CD4-positive, alpha-beta T cell (primary cell): ENCODE results near the gene SPANXN4. TPM values are rescaled to one million over a fixed set of nuclear protein-coding genes. Genes with fewer than 3 reads are reported as not detected.

ENCODE experiments used
- ATAC-seq: fragments of 200-7000 bp; cut with Tn5 transposase; one replicate; pipeline ENCODE4 v1.10.0; 2022; ENCODE audit warnings: mild to moderate bottlenecking; ENCODE audit not compliant: poor library complexity
- CTCF ChIA-PET: fragments of 350-600 bp; sonication (Branson Sonifier 250); formaldehyde crosslinking; loops from one replicate; lab custom pipeline; 2021; ENCODE audit warnings: antibody characterized with exemption, inconsistent platforms; lab: Charles Lee
- POLR2A ChIA-PET: fragments of 350-600 bp; sonication (Branson Sonifier 250); formaldehyde crosslinking; loops from one replicate; lab custom pipeline; 2021; ENCODE audit warnings: antibody characterized with exemption, inconsistent platforms; lab: Charles Lee
- DNase-seq, 14 experiments: peaks; one replicate each; pipeline ENCODE4 v3.0.0-alpha.2; 2013 to 2020; ENCODE audit warnings: mixed read lengths in 2 of 14
- H3K27ac ChIP-seq, 2 donors: one replicate each; pipeline versions ENCODE4 v1.5.1 to v1.7.0; 2013; ENCODE audit warnings: low read length in 2 of 2, low read depth in 1 of 2, mild to moderate bottlenecking in 1 of 2
- H3K27me3 ChIP-seq, 2 experiments: 1 replicate in 1 of 2; 2 replicates in 1 of 2; pipeline versions ENCODE4 v1.6.1 to v1.7.0; 2013; ENCODE audit warnings: low read length in 2 of 2, control low read depth in 1 of 2, mild to moderate bottlenecking in 1 of 2, moderate library complexity in 1 of 2; ENCODE audit not compliant: insufficient read depth in 2 of 2, control insufficient read depth in 1 of 2
- H3K36me3 ChIP-seq: one replicate; pipeline ENCODE4 v1.6.1; 2013; ENCODE audit warnings: low read length, control low read depth; ENCODE audit not compliant: insufficient read depth
- H3K4me1 ChIP-seq: one replicate; pipeline ENCODE4 v1.6.1; 2013; ENCODE audit warnings: low read length, control low read depth; ENCODE audit not compliant: insufficient read depth
- H3K4me3 ChIP-seq: one replicate; pipeline ENCODE4 v1.5.1; 2013; ENCODE audit warnings: mild to moderate bottlenecking, low read length, moderate library complexity
- H3K9me3 ChIP-seq, 2 experiments: 1 replicate in 1 of 2; 2 replicates in 1 of 2; pipeline versions ENCODE4 v1.6.1 to v1.7.0; 2013; ENCODE audit warnings: low read length in 2 of 2, mild to moderate bottlenecking in 2 of 2, control low read depth in 1 of 2, moderate library complexity in 1 of 2; ENCODE audit not compliant: control insufficient read depth in 1 of 2, insufficient read depth in 1 of 2
- H3K27ac Mint-ChIP-seq: one replicate; pipeline ENCODE4 v1.8.0; 2020; ENCODE audit warnings: mixed read lengths
- H3K27me3 Mint-ChIP-seq: one replicate; pipeline ENCODE4 v1.8.0; 2021; ENCODE audit warnings: mixed read lengths
- H3K36me3 Mint-ChIP-seq: one replicate; pipeline ENCODE4 v1.8.0; 2021; ENCODE audit warnings: low read depth, mixed read lengths
- H3K4me1 Mint-ChIP-seq: one replicate; pipeline ENCODE4 v1.8.0; 2021; ENCODE audit warnings: low read depth, mixed read lengths
- H3K4me3 Mint-ChIP-seq: one replicate; pipeline ENCODE4 v1.8.0; 2020; ENCODE audit warnings: mild to moderate bottlenecking, mixed read lengths
- H3K9me3 Mint-ChIP-seq: one replicate; pipeline ENCODE4 v1.8.0; 2020; ENCODE audit warnings: mixed read lengths
- intact Hi-C, 2 experiments: fragments of 100-400 bp; cut with DNase I in 1 of 2; cut with micrococcal nuclease in 1 of 2; formaldehyde crosslinking; loops; one replicate each; pipeline versions ENCODE4 v1.15.1 to v1.9.0; 2023 to 2025; cut with DNase I, micrococcal nuclease
- total RNA-seq, 174 experiments: library from RNA in 2 of 174; stranded (reverse) in 2 of 174; gene quantifications; one replicate each; pipeline ENCODE4 v1.2.3 and lab custom pipeline; 2021 to 2026
- TF ChIP-seq, protein P1 (sequence below): fragments of 200-600 bp; IDR thresholded peaks from one replicate; pipeline ENCODE4 v1.8.0; 2022; ENCODE audit warnings: antibody characterized with exemption, mild to moderate bottlenecking

Gene SPANXN4
- total RNA-seq, 2 experiments from 2014 or later, result not detected

DNA sequence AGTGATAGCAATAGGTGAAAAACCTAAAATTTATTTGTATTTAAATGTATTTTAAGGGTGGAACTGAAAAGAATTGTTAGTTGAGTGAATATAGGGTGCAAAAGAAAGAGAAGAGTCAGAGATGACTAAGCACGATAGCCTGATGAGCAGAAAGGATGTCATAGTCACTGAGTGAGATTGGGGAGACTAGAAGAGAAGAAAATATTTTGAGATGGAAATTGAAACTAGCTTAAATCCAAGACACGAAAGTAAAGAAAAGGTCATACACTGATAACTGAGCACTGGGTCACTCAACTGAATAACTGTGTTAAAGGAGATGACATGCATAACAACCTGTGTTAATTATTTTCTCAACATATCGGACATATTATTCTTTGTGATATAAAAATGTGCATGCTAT, 55.5 kb downstream of the SPANXN4 start:
- DNase-seq (no peak), ATAC-seq (no peak)
- H3K36me3 ChIP-seq, result no peaks in the 10 kb centered on the region
- no peaks in the 10 kb centered on the region for H3K27me3 Mint-ChIP-seq
- H3K4me1 Mint-ChIP-seq, result no peaks in the 10 kb centered on the region
- H3K27me3 ChIP-seq, result no peaks in the 10 kb centered on the region
- H3K36me3 Mint-ChIP-seq, result no peaks in the 10 kb centered on the region
- H3K4me3 ChIP-seq, result no peak overlapping the region
- no peak overlapping the region for H3K27ac ChIP-seq
- ChIA-PET CTCF (no interaction called here), POLR2A (no interaction called here)
- intact Hi-C loops, result no loop called here
- no peak overlapping the region for H3K27ac Mint-ChIP-seq
- peaks cover 0 to 4% of the 10 kb centered on the region in 2 experiments for H3K9me3 ChIP-seq
- no peak overlapping the region for H3K4me3 Mint-ChIP-seq
- H3K9me3 Mint-ChIP-seq, result peaks cover 10% of the 10 kb centered on the region
- no peaks in the 10 kb centered on the region for H3K4me1 ChIP-seq
- TF ChIP-seq, protein P1, sequence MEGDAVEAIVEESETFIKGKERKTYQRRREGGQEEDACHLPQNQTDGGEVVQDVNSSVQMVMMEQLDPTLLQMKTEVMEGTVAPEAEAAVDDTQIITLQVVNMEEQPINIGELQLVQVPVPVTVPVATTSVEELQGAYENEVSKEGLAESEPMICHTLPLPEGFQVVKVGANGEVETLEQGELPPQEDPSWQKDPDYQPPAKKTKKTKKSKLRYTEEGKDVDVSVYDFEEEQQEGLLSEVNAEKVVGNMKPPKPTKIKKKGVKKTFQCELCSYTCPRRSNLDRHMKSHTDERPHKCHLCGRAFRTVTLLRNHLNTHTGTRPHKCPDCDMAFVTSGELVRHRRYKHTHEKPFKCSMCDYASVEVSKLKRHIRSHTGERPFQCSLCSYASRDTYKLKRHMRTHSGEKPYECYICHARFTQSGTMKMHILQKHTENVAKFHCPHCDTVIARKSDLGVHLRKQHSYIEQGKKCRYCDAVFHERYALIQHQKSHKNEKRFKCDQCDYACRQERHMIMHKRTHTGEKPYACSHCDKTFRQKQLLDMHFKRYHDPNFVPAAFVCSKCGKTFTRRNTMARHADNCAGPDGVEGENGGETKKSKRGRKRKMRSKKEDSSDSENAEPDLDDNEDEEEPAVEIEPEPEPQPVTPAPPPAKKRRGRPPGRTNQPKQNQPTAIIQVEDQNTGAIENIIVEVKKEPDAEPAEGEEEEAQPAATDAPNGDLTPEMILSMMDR, result no peak

DNA sequence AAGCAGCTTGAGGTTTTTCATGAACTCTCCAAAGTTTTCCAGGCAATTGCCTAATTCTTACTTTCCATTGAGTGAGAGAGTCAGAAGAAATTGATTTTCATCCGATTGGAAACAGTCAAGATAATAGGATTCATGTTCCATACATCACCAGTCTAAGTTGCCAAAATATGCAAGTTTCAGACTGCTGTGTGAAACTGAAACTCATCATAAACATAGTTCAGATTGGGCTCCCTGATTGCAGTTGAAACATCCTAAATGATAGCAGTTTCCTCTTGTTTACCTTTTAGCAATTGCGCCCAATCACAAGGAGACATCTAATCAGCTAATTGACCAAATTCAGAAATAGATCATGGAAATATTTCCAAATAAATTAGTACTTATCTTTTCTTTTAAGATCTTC, 56.8 kb downstream of the SPANXN4 start:
- H3K27ac Mint-ChIP-seq, result no peak overlapping the region
- peaks cover 10% of the 10 kb centered on the region for H3K9me3 Mint-ChIP-seq
- no peaks in the 10 kb centered on the region for H3K36me3 Mint-ChIP-seq
- no peak overlapping the region for H3K27ac ChIP-seq
- H3K4me1 ChIP-seq, result no peaks in the 10 kb centered on the region
- H3K4me3 Mint-ChIP-seq, result no peak overlapping the region
- H3K9me3 ChIP-seq, result peaks cover 0 to 4% of the 10 kb centered on the region in 2 experiments
- no peaks in the 10 kb centered on the region for H3K27me3 Mint-ChIP-seq
- ChIA-PET CTCF (no interaction called here), POLR2A (no interaction called here)
- no peak for ATAC-seq
- intact Hi-C loops, result no loop called here
- DNase-seq, result no peak
- no peak overlapping the region for H3K4me3 ChIP-seq
- no peaks in the 10 kb centered on the region for H3K27me3 ChIP-seq
- TF ChIP-seq, protein P1, result no peak
- no peaks in the 10 kb centered on the region for H3K36me3 ChIP-seq
- H3K4me1 Mint-ChIP-seq, result no peaks in the 10 kb centered on the region
